ENCODE results near the gene RPL11. TPM values are rescaled to one million over a fixed set of nuclear protein-coding genes. Genes with fewer than 3 reads are reported as not detected.

Gene RPL11
- total RNA-seq (2022; extraction: Qiagen RNA extraction), result 1,312 to 1,595 TPM (median 1,410 TPM) in 5 replicates

DNA sequence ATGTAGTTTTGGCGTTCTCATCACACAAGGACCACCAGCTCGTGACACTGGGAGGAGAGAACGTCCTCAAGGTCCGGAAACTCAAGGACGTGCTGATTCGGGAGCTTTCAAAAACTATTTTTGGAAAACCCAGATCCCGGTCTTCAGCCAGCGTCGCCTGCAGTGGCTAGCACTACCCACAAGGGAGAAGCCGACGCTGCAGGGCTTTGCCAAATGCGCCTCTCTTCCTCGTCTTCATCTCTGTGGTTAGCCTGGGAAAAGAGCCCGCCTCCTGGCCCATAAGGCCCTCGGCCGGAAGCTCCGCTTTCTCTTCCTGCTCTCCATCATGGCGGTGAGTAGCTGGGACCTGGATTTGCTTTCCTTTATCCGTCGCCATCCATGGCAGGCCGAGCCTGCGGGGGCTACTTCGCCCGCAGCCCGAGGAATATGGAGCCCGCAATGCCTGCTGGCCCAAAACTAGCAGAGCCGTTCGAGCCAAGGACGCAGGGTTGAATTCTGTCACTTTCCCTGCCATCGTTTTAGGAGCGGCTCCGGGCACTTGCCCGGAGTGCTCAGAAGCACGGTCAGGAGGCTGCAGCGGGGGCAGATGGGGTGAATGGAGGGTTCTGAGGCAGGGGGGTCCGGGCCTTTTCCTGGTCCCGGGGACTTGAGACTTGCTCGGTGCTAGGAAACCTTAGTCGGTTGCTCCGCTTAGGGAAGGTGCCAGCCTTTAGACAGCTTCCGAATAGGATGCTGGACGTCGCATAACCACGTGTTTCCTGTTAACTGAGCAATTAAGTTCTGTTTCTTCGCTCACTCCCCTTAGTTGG, at the start of gene RPL11:
Gene RPL11 (plus strand): TSS at position 308 of the 809 bp plus-strand sequence. CDS start 18 bp downstream, at position 326.

DNA sequence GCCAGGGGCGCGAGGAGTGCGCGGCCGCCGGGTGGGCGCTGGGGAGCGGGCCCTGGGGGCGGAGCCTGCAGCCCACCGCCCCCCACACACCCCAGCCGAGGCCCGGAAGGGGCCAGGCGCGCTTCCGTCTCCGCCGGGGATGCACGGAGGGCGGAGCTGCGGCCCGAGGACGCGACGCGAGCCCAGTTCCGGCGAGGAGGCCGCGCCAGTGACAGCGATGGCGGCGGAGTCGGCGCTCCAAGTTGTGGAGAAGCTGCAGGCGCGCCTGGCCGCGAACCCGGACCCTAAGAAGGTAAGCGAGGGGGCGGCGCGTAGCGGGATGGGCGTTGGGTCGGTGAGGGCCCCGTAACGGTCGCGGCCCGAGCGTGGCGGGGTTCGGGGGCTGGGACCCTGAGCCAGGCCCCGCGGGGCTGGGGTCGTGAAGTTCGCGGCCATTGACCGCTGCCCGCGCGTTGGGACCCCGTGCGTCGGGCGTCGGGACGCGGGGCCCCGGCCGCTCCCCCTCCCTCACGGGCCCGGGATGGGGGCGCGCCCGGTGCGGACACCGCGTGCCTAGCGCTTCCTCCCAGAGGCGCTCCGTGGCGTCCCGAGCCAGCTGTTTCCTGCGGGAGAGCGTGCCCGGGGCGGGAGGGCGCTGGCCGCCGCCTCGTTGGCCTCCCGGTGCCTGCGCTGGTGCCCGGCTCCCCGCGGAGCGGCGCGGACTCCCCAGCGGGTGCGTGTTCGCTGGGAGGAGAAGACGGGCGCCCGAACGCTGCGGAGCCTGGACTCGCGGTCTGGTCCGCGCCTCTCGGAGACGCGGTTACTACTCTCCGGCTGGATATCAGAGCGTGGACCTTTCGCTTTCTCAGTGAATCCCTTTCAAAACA, 51.9 kb downstream of the RPL11 start, which contains the start of gene ELOA:
Gene ELOA (plus strand): TSS at position 185 of the 866 bp plus-strand sequence. CDS start 33 bp downstream, at position 218.

Other genes with a start within 250 kb of the RPL11 start
- gene ASAP3, start 207.6 kb upstream of the RPL11 start, total RNA-seq (2022; extraction: Qiagen RNA extraction), result 5.2 to 7.2 TPM (median 6.2 TPM) in 5 replicates
- gene E2F2, start 160.6 kb upstream of the RPL11 start, total RNA-seq (2022; extraction: Qiagen RNA extraction), result 2.2 to 3.2 TPM (median 2.7 TPM) in 5 replicates
- gene ID3, start 132.3 kb upstream of the RPL11 start, total RNA-seq (2022; extraction: Qiagen RNA extraction), result 304 to 431 TPM (median 389 TPM) in 5 replicates
- gene ELOA, start 51.7 kb downstream of the RPL11 start, total RNA-seq (2022; extraction: Qiagen RNA extraction), result 26.1 to 31.0 TPM (median 27.8 TPM) in 5 replicates
- 29.8 to 36.1 TPM (median 31.5 TPM) in 5 replicates for gene PITHD1, start 86.6 kb downstream of the RPL11 start, total RNA-seq (2022; extraction: Qiagen RNA extraction)
- 54.7 to 57.9 TPM (median 55.0 TPM) in 5 replicates for gene LYPLA2, start 99.3 kb downstream of the RPL11 start, total RNA-seq (2022; extraction: Qiagen RNA extraction)
- 69.6 to 81.9 TPM (median 76.4 TPM) in 5 replicates for gene GALE, start 108.9 kb downstream of the RPL11 start, total RNA-seq (2022; extraction: Qiagen RNA extraction)
- 12.1 to 14.9 TPM (median 13.5 TPM) in 5 replicates for gene HMGCL, start 133.6 kb downstream of the RPL11 start, total RNA-seq (2022; extraction: Qiagen RNA extraction)
- 9.4 to 11.7 TPM (median 9.9 TPM) in 5 replicates for gene FUCA1, start 176.5 kb downstream of the RPL11 start, total RNA-seq (2022; extraction: Qiagen RNA extraction)
- gene CNR2, start 221.6 kb downstream of the RPL11 start, total RNA-seq (2022; extraction: Qiagen RNA extraction), result not detected in 5 replicates

Measured in A549 treated with Mapracorat at 1 μM for 4 hours (cell line).